Measurements from ENCODE around the gene PLAC1.

Gene PLAC1

GRCh38 chrX:134628663-134629062 is 29.6 kb downstream of the PLAC1 start:
- no peak for DNase-seq

GRCh38 chrX:134626434-134626833 is 31.8 kb downstream of the PLAC1 start:
- no peak for DNase-seq

- DNase-seq: peak; percentile 1 to 4
Measured at GRCh38 chrX:134625315-134625718, 33.0 kb downstream of the PLAC1 start.

GRCh38 chrX:134624046-134624430 is 34.2 kb downstream of the PLAC1 start:
- no peak for DNase-seq

- DNase-seq: no peak
Measured at GRCh38 chrX:134623293-134624045, 34.8 kb downstream of the PLAC1 start.

GRCh38 chrX:134622813-134623185 is 35.5 kb downstream of the PLAC1 start:
- DNase-seq: no peak

GRCh38 chrX:134622056-134622812 is 36.0 kb downstream of the PLAC1 start:
- peak; percentile 6 to 20 for DNase-seq

GRCh38 chrX:134619838-134620237 is 38.4 kb downstream of the PLAC1 start:
- no peak for DNase-seq

- DNase-seq: no peak
Measured at GRCh38 chrX:134613396-134613795, 44.9 kb downstream of the PLAC1 start.

- DNase-seq: no peak
Measured at GRCh38 chrX:134608153-134608552, 50.1 kb downstream of the PLAC1 start.

- DNase-seq: no peak
Measured at GRCh38 chrX:134607523-134607922, 50.7 kb downstream of the PLAC1 start.

GRCh38 chrX:134604701-134605311 is 53.5 kb downstream of the PLAC1 start:
- no peak for DNase-seq

GRCh38 chrX:134603806-134604700 is 54.2 kb downstream of the PLAC1 start:
- DNase-seq: no peak

GRCh38 chrX:134602410-134602809 is 55.9 kb downstream of the PLAC1 start:
- no peak for DNase-seq

GRCh38 chrX:134601240-134601765 is 57.0 kb downstream of the PLAC1 start:
- no peak for DNase-seq

GRCh38 chrX:134600714-134601113 is 57.6 kb downstream of the PLAC1 start:
- DNase-seq: no peak

GRCh38 chrX:134599184-134599914 is 58.9 kb downstream of the PLAC1 start:
- DNase-seq: peak; percentile 33 to 55

- no peak for DNase-seq
Measured at GRCh38 chrX:134592303-134592702, 66.0 kb downstream of the PLAC1 start.

GRCh38 chrX:134591502-134591901 is 66.8 kb downstream of the PLAC1 start:
- DNase-seq: no peak

- DNase-seq: no peak
Measured at GRCh38 chrX:134588806-134589205, 69.5 kb downstream of the PLAC1 start.

- DNase-seq: no peak
Measured at GRCh38 chrX:134580907-134581306, 77.4 kb downstream of the PLAC1 start.

GRCh38 chrX:134573683-134574035 is 84.6 kb downstream of the PLAC1 start:
- no peak for DNase-seq
